Vagina (tissue), 2 donors: ENCODE measurements around the gene PLPPR2. TPM values are rescaled to one million over a fixed set of nuclear protein-coding genes. Genes with fewer than 3 reads are reported as not detected.
A peak's percentile ranks its signal among the peaks of the same experiment; 100 is the strongest.

ENCODE experiments used
- DNase-seq, 2 donors: peaks; one replicate each; pipeline ENCODE4 v3.0.0-alpha.2; 2017; ENCODE audit errors: extremely low spot score in 2 of 2
- H3K27ac ChIP-seq: fragments of 200-600 bp; sonication (generic); one replicate; pipeline ENCODE4 v1.5.1; 2019
- H3K27me3 ChIP-seq: fragments of 200-600 bp; sonication (generic); one replicate; pipeline ENCODE4 v1.5.1; 2019
- H3K36me3 ChIP-seq, 2 donors: fragments of 200-600 bp; sonication (generic); one replicate each; pipeline ENCODE4 v1.5.1; 2017 to 2019
- H3K4me1 ChIP-seq: fragments of 200-600 bp; sonication (generic); one replicate; pipeline ENCODE4 v1.5.1; 2019
- H3K4me3 ChIP-seq, 2 donors: fragments of 200-600 bp; sonication (generic); 1 replicate in 1 of 2; 2 replicates in 1 of 2; pipeline ENCODE4 v1.5.1; 2016 to 2019
- H3K9me3 ChIP-seq: fragments of 200-600 bp; sonication (generic); one replicate; pipeline ENCODE4 v1.5.1; 2019
- POLR2A ChIP-seq, 2 donors: fragments of 450-650 bp; IDR thresholded peaks; one replicate each; pipeline ENCODE4 v1.6.1; 2017; ENCODE audit warnings: antibody characterized with exemption in 2 of 2, mild to moderate bottlenecking in 2 of 2, moderate library complexity in 2 of 2
- POLR2AphosphoS5 ChIP-seq, 2 donors: sonication (generic); formaldehyde crosslinking; IDR thresholded peaks; one replicate each; pipeline ENCODE4 v1.9.0; 2017; ENCODE audit warnings: antibody characterized with exemption in 2 of 2, mild to moderate bottlenecking in 2 of 2, low read depth in 1 of 2; ENCODE audit not compliant: insufficient read depth in 1 of 2
- intact Hi-C: fragments of 100-400 bp; cut with DNase I; formaldehyde crosslinking; loops from one replicate; pipeline ENCODE4 v1.15.1; 2023
- total RNA-seq: library from RNA; depleted of rRNA; stranded (reverse); fragments of >200 nt; gene quantifications from one replicate; pipeline ENCODE4 v1.2.3, GENCODE V29; 2016
- TF ChIP-seq, protein P1 (sequence below), 3 experiments: fragments of 450-650 bp in 2 of 3; fragments of 200-600 bp in 1 of 3; sonication (generic) in 1 of 3; IDR thresholded peaks; one replicate each; pipeline ENCODE4 v1.5.1; 2017 to 2019; ENCODE audit warnings: antibody characterized with exemption in 3 of 3, mild to moderate bottlenecking in 2 of 3, moderate library complexity in 2 of 3

PLPPR2 gene
- total RNA-seq, 1 donor from 2014 or later, result 16.5 TPM

DNA sequence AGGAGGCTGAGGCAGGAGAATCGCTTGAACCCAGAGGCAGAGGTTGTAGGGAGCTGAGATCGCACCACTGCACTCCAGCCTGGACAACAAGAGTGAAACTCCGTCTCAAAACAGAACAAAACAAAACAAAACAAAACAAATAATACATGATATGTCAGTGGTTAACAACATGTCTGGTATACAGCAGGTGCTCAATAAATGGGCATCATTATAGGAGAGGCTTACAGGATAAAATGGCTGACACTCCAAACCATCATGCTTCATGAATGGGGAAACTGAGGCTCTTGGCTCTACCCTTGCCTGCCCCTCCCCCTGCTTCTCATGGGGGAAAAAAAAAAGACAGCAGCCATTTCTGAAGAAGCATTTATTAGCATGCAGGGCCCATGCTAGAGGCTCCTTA is 12.8 kb upstream of the PLPPR2 start:
- Histone ChIP-seq H3K4me1 (peaks cover 57% of the 10 kb centered on the region), H3K27me3 (no peaks in the 10 kb centered on the region), H3K27ac (no peak overlapping the region), H3K4me3 (no peak overlapping the region), H3K9me3 (no peaks in the 10 kb centered on the region), H3K36me3 (no peaks in the 10 kb centered on the region)
- TF ChIP-seq POLR2AphosphoS5 (IDR thresholded peaks at IDR 0.05; ENCODE audit: insufficient read depth in 1 of 2, low read depth in 1 of 2) (no peak), POLR2A (IDR thresholded peaks at IDR 0.05) (no peak)
- TF ChIP-seq, protein P1, sequence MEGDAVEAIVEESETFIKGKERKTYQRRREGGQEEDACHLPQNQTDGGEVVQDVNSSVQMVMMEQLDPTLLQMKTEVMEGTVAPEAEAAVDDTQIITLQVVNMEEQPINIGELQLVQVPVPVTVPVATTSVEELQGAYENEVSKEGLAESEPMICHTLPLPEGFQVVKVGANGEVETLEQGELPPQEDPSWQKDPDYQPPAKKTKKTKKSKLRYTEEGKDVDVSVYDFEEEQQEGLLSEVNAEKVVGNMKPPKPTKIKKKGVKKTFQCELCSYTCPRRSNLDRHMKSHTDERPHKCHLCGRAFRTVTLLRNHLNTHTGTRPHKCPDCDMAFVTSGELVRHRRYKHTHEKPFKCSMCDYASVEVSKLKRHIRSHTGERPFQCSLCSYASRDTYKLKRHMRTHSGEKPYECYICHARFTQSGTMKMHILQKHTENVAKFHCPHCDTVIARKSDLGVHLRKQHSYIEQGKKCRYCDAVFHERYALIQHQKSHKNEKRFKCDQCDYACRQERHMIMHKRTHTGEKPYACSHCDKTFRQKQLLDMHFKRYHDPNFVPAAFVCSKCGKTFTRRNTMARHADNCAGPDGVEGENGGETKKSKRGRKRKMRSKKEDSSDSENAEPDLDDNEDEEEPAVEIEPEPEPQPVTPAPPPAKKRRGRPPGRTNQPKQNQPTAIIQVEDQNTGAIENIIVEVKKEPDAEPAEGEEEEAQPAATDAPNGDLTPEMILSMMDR (IDR thresholded peaks at IDR 0.05), result no peak
- DNase-seq, result no peak
- intact Hi-C loops, result loop anchor here (10.0 kb wide), 1 partner anchor 1552 kb away; the partner anchor contains the start of gene GCDH

- H3K36me3 ChIP-seq, result no peaks in the 10 kb centered on the region
- DNase-seq, result no peak
- H3K27me3 ChIP-seq, result no peaks in the 10 kb centered on the region
- H3K9me3 ChIP-seq, result no peaks in the 10 kb centered on the region
- peak overlapping the region; percentile 60 to 86 for H3K4me3 ChIP-seq
- H3K27ac ChIP-seq, result peak overlapping the region; percentile 76
- peaks cover 36% of the 10 kb centered on the region for H3K4me1 ChIP-seq
- TF ChIP-seq POLR2A (IDR thresholded peaks at IDR 0.05) (no peak), POLR2AphosphoS5 (IDR thresholded peaks at IDR 0.05; ENCODE audit: insufficient read depth in 1 of 2, low read depth in 1 of 2) (no peak)
- TF ChIP-seq, protein P1 (IDR thresholded peaks at IDR 0.05), result no peak
- intact Hi-C loops, result loop anchor here (10.0 kb wide), 1 partner anchor 1550 kb away; the partner anchor contains the start of gene GCDH
These were observed 10.0 kb upstream of the PLPPR2 start for GRCh38 chr19:11345122-11345803.

DNA sequence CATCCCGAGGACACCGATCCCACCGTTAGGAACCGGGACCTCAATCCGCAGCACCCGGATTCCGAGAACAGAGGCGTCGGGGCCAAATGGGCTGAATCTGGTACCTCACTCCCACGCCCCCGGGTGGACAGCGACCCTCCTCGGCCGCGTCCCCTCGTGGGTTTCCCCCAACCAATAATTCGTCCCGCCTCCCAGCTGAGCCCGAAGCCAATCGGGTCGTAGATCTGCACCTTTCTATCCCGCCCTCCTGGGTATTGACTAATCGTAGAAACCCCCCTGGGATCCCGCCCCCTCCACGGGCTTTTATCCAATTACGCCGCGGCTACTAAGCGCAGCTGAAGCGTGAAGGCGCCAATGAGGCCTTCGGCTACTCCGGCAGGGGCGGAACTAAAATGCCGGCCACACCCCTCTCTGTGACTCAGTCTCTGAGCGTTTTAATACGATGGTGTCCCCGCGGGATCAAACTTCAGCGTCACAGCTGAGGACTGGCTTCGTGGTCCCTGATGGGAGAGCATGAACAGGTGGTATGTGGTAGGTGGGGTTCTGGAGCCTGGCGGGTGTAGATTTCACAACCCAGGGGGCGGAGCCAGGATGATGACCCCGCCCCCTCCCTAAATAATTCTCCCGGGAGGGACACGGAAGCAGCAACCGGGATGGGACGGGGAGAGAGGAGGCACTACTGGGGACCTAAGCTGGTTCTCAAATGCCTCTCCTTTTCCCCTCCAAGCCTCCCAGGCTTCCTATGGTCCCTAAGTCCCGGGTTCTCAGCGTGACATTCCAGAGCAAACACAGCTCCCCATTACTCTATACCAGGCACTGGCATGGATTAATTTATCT is 8.9 kb upstream of the PLPPR2 start, which contains the start of the genes CCDC159 and TMEM205:
TSS of gene CCDC159 (plus strand) at position 416 of the 837 bp plus-strand sequence. CDS start at position 504, 88 bp downstream.
TSS of gene TMEM205 (minus strand) at position 165 of the 837 bp plus-strand sequence. CDS start 649 bp downstream, outside the sequence.
- intact Hi-C loops, result loop anchor here (10.0 kb wide), 1 partner anchor 1548 kb away; the partner anchor contains the start of gene GCDH
- peak; percentile 93 to 96 for TF ChIP-seq POLR2AphosphoS5 (IDR thresholded peaks at IDR 0.05; ENCODE audit: insufficient read depth in 1 of 2, low read depth in 1 of 2)
- TF ChIP-seq, protein P1 (IDR thresholded peaks at IDR 0.05), result peak in 1 of 3 experiments; percentile 10
- TF ChIP-seq POLR2A (IDR thresholded peaks at IDR 0.05), result peak in 1 of 2 donors; percentile 80
- H3K27me3 ChIP-seq, result no peaks in the 10 kb centered on the region

GRCh38 chr19:11347546-11348039 is 7.6 kb upstream of the PLPPR2 start:
- no peaks in the 10 kb centered on the region for H3K36me3 ChIP-seq
- peaks cover 35% of the 10 kb centered on the region for H3K4me1 ChIP-seq
- DNase-seq, result no peak
- no peaks in the 10 kb centered on the region for H3K9me3 ChIP-seq
- no peaks in the 10 kb centered on the region for H3K27me3 ChIP-seq
- no peak for TF ChIP-seq POLR2AphosphoS5 (IDR thresholded peaks at IDR 0.05; ENCODE audit: insufficient read depth in 1 of 2, low read depth in 1 of 2)
- no peak for TF ChIP-seq POLR2A (IDR thresholded peaks at IDR 0.05)
- TF ChIP-seq, protein P1 (IDR thresholded peaks at IDR 0.05), result no peak
- no peak overlapping the region for H3K4me3 ChIP-seq
- intact Hi-C loops, result loop anchor here (10.0 kb wide), 1 partner anchor 1547 kb away; the partner anchor contains the start of gene GCDH
- no peak overlapping the region for H3K27ac ChIP-seq

More for the DNA sequence above, 8.9 kb upstream of the PLPPR2 start, which contains the start of the genes CCDC159 and TMEM205:
- peak in 1 of 2 donors; percentile 100 for DNase-seq
- H3K4me1 ChIP-seq, result peaks cover 35% of the 10 kb centered on the region
- H3K27ac ChIP-seq, result peak within 1 kb of the TSS; percentile 76
- no peaks in the 10 kb centered on the region for H3K36me3 ChIP-seq
- H3K4me3 ChIP-seq, result peak within 1 kb of the TSS; percentile 60 to 86
- no peaks in the 10 kb centered on the region for H3K9me3 ChIP-seq
